B cell (primary cell): Measurements from ENCODE around the gene TCF12. TPM values are rescaled to one million over a fixed set of nuclear protein-coding genes. Genes with fewer than 3 reads are reported as not detected.
A peak's percentile ranks its signal among the peaks of the same experiment; 100 is the strongest.

Experiments
- ATAC-seq: fragments of 200-7000 bp; cut with Tn5 transposase; one replicate; pipeline ENCODE4 v1.10.0; 2021; ENCODE audit warnings: low read depth, mild to moderate bottlenecking, moderate number of reproducible peaks, moderate library complexity
- CTCF ChIA-PET: fragments of 350-600 bp; sonication (Branson Sonifier 250); formaldehyde crosslinking; loops from one replicate; lab custom pipeline; 2021; ENCODE audit warnings: antibody characterized with exemption, inconsistent platforms; lab: Charles Lee
- POLR2A ChIA-PET: fragments of 350-600 bp; sonication (Branson Sonifier 250); formaldehyde crosslinking; loops from one replicate; lab custom pipeline; 2021; ENCODE audit warnings: antibody characterized with exemption; lab: Charles Lee
- DNase-seq: peaks from one replicate; pipeline ENCODE4 v3.0.0; 2013
- H2AFZ ChIP-seq: 2 replicates; pipeline ENCODE4 v1.6.1; 2012; ENCODE audit warnings: mild to moderate bottlenecking, low read depth, low read length; ENCODE audit not compliant: insufficient read depth, poor library complexity, severe bottlenecking
- H3K27ac ChIP-seq, 2 donors: 1 replicate in 1 of 2; 2 replicates in 1 of 2; pipeline ENCODE4 v1.5.1; 2012 to 2013; ENCODE audit warnings: low read length in 2 of 2, mild to moderate bottlenecking in 2 of 2, moderate library complexity in 1 of 2
- H3K27me3 ChIP-seq, 4 experiments: fragments of 200-600 bp in 1 of 4; sonication (generic) in 1 of 4; replicated peaks in 1 of 4; 1 replicate in 2 of 4; 2 replicates in 2 of 4; pipeline versions ENCODE4 v1.6.1 to v1.7.0; 2013 to 2016; ENCODE audit warnings: low read length in 3 of 4, mild to moderate bottlenecking in 2 of 4, mixed read lengths in 1 of 4, moderate library complexity in 1 of 4; ENCODE audit not compliant: insufficient read depth in 4 of 4, control insufficient read depth in 3 of 4; ENCODE audit errors: control extremely low read depth in 1 of 4
- H3K36me3 ChIP-seq, 2 experiments: replicated peaks in 1 of 2; 1 replicate in 1 of 2; 2 replicates in 1 of 2; pipeline versions ENCODE4 v1.6.1 to v1.7.1; 2013; ENCODE audit warnings: low read length in 1 of 2; ENCODE audit not compliant: insufficient read depth in 2 of 2, control insufficient read depth in 1 of 2; ENCODE audit errors: control extremely low read depth in 1 of 2, extremely low read depth in 1 of 2
- H3K4me1 ChIP-seq, 2 donors: fragments of 200-600 bp in 1 of 2; sonication (generic) in 1 of 2; 1 replicate in 1 of 2; 2 replicates in 1 of 2; pipeline versions ENCODE4 v1.5.1 to v1.6.1; 2013 to 2017; ENCODE audit warnings: low read length in 2 of 2; ENCODE audit not compliant: control insufficient read depth in 2 of 2, insufficient read depth in 2 of 2
- H3K4me2 ChIP-seq: replicated peaks from 2 replicates; pipeline ENCODE3; 2012; ENCODE audit warnings: mild to moderate bottlenecking, low read depth, low read length; ENCODE audit not compliant: poor library complexity, severe bottlenecking
- H3K4me3 ChIP-seq, 5 experiments: fragments of 200-600 bp in 1 of 5; sonication (generic) in 1 of 5; 1 replicate in 3 of 5; 2 replicates in 2 of 5; pipeline versions ENCODE4 v1.5.1 to v1.7.0; 2011 to 2016; ENCODE audit warnings: low read length in 4 of 5, mild to moderate bottlenecking in 4 of 5, low read depth in 2 of 5, control low read depth in 1 of 5, moderate library complexity in 1 of 5; ENCODE audit not compliant: insufficient read depth in 1 of 5; ENCODE audit errors: control extremely low read depth in 1 of 5, extremely low read depth in 1 of 5
- H3K79me2 ChIP-seq: fragments of 200-600 bp; sonication (generic); one replicate; pipeline ENCODE4 v1.6.0; 2016; ENCODE audit warnings: low read length; ENCODE audit not compliant: control insufficient read depth, insufficient read depth
- H3K9ac ChIP-seq: fragments of 200-600 bp; sonication (generic); 2 replicates; pipeline ENCODE4 v1.6.1; 2017; ENCODE audit warnings: mild to moderate bottlenecking, low read length, moderate library complexity
- H3K9me3 ChIP-seq, 3 donors: one replicate each; pipeline versions ENCODE4 v1.6.1 to v1.7.1; 2013; ENCODE audit warnings: low read length in 2 of 3; ENCODE audit not compliant: control insufficient read depth in 2 of 3, insufficient read depth in 1 of 3; ENCODE audit errors: control extremely low read depth in 1 of 3
- H4K20me1 ChIP-seq: 2 replicates; pipeline ENCODE4 v1.6.0; 2012; ENCODE audit warnings: mild to moderate bottlenecking, low read length; ENCODE audit not compliant: insufficient read depth, control insufficient read depth, poor library complexity, severe bottlenecking
- H3K27ac Mint-ChIP-seq: one replicate; pipeline ENCODE4 v1.8.0; 2021; ENCODE audit warnings: mixed read lengths
- H3K27me3 Mint-ChIP-seq: one replicate; pipeline ENCODE4 v1.8.0; 2021; ENCODE audit warnings: mixed read lengths
- H3K4me1 Mint-ChIP-seq: one replicate; pipeline ENCODE4 v1.8.0; 2021; ENCODE audit warnings: mixed read lengths
- H3K4me3 Mint-ChIP-seq: one replicate; pipeline ENCODE4 v1.8.0; 2021; ENCODE audit warnings: mixed read lengths
- H3K9me3 Mint-ChIP-seq: one replicate; pipeline ENCODE4 v1.8.0; 2022; ENCODE audit warnings: mixed read lengths; ENCODE audit not compliant: insufficient read depth
- CTCF ChIP-seq: fragments of 200-600 bp; IDR thresholded peaks from one replicate; pipeline ENCODE4 v1.8.0; 2022; ENCODE audit warnings: antibody characterized with exemption, mild to moderate bottlenecking
- EZH2 ChIP-seq: IDR thresholded peaks from 2 replicates; pipeline ENCODE4 v1.6.1; 2012; ENCODE audit warnings: borderline replicate concordance, low read depth, mild to moderate bottlenecking, moderate library complexity, low read length; ENCODE audit not compliant: insufficient read depth, poor library complexity, severe bottlenecking
- WGBS: methylation state at CpG from one replicate; pipeline ENCODE4 v1.1.5; 2013; ENCODE audit warnings: missing lambda C conversion rate; ENCODE audit not compliant: insufficient coverage; 5-methylcytosine and 5-hydroxymethylcytosine counted together
- intact Hi-C: fragments of 100-400 bp; cut with micrococcal nuclease; formaldehyde crosslinking; loops from one replicate; pipeline ENCODE4 v1.10.0; 2022
- polyA plus RNA-seq: library from polyadenylated mRNA; depleted of rRNA; stranded (reverse); fragments of >200 nt; gene quantifications from 2 replicates; pipeline ENCODE4 v1.2.3, GENCODE V29; 2012
- total RNA-seq, 2 donors: library from RNA; stranded (reverse); fragments of 120-200 nt in 1 of 2; gene quantifications; 1 replicate in 1 of 2; 2 replicates in 1 of 2; pipeline versions ENCODE4 v1.2.3 to v1.2.4, GENCODE V29; 2013 to 2022

Gene TCF12
- total and polyA plus RNA-seq, 2 donors (not counting 1 experiment from before 2014, with no cell fraction given), result 27.1 to 131 TPM

- Histone ChIP-seq H4K20me1 (no peaks in the 10 kb centered on the region), H3K4me2 (peak overlapping the region; percentile 80), H3K9me3 (no peaks in the 10 kb centered on the region), H3K4me1 (peaks cover 24 to 27% of the 10 kb centered on the region in 2 donors), H2AFZ (peak overlapping the region; percentile 96), H3K79me2 (no peaks in the 10 kb centered on the region), H3K9ac (peak overlapping the region; percentile 88), H3K27me3 (no peaks in the 10 kb centered on the region), H3K4me3 (peak overlapping the region; percentile 78 to 85 (median 78)), H3K36me3 (no peaks in the 10 kb centered on the region), H3K27ac (peak overlapping the region; percentile 85 to 95)
- TF ChIP-seq CTCF (no peak), EZH2 (no peak)
- ChIA-PET CTCF (interaction anchor here (0.8 to 2.0 kb wide), 4 partner anchors 20 to 416 kb away, joined by 3 to 15 read pairs (median 4); partner anchors contain the start of gene TCF12), POLR2A (interaction anchor here (0.6 to 3.1 kb wide), 3 partner anchors 32 to 215 kb away, joined by 3 to 31 read pairs (median 4); partner anchors contain the start of genes TCF12 and ZNF280D)
- Mint-ChIP-seq H3K27me3 (no peaks in the 10 kb centered on the region), H3K4me3 (peak overlapping the region; percentile 92), H3K4me1 (peaks cover 35% of the 10 kb centered on the region), H3K9me3 (no peaks in the 10 kb centered on the region), H3K27ac (peak overlapping the region; percentile 95)
- ATAC-seq (peak; percentile 80), DNase-seq (peak; percentile 91)
- intact Hi-C loops, result loop anchor here (1.0 to 5.0 kb wide), 2 partner anchors 31 to 155 kb away; partner anchors contain the start of genes TCF12 and ZNF280D
- under 1% methylated on average over 75 of the region's 78 CpGs for WGBS
These were observed 31.3 kb upstream of the TCF12 start for GRCh38 chr15:56886932-56887781.
